Small intestine (tissue), 7 donors: ENCODE data around the gene ASIC2. TPM values are rescaled to one million over a fixed set of nuclear protein-coding genes. Genes with fewer than 3 reads are reported as not detected.

ENCODE experiments used
- DNase-seq, 2 donors: peaks; one replicate each; pipeline versions ENCODE4 v3.0.0 to v3.0.0-alpha.2; 2013
- FAIRE-seq: peaks from 2 replicates; lab custom pipeline; 2012; peaks lifted over from hg19 to GRCh38; lab: Jason Lieb, UNC
- H3K27ac ChIP-seq, 3 donors: one replicate each; pipeline ENCODE4 v1.5.1; 2013; ENCODE audit warnings: low read length in 2 of 3, mild to moderate bottlenecking in 2 of 3, control low read depth in 1 of 3, inconsistent platforms in 1 of 3, low read depth in 1 of 3, moderate library complexity in 1 of 3
- H3K27me3 ChIP-seq, 3 donors: one replicate each; pipeline ENCODE4 v1.6.1; 2013; ENCODE audit warnings: low read length in 3 of 3, inconsistent platforms in 1 of 3; ENCODE audit not compliant: control insufficient read depth in 3 of 3, insufficient read depth in 3 of 3
- H3K36me3 ChIP-seq, 3 donors: one replicate each; pipeline ENCODE4 v1.6.1; 2013; ENCODE audit warnings: low read length in 3 of 3, inconsistent platforms in 1 of 3, low read depth in 1 of 3, mild to moderate bottlenecking in 1 of 3, moderate library complexity in 1 of 3; ENCODE audit not compliant: control insufficient read depth in 3 of 3, insufficient read depth in 2 of 3
- H3K4me1 ChIP-seq, 3 donors: one replicate each; pipeline ENCODE4 v1.6.1; 2013; ENCODE audit warnings: low read length in 2 of 3, inconsistent platforms in 1 of 3, low read depth in 1 of 3, mild to moderate bottlenecking in 1 of 3, moderate library complexity in 1 of 3; ENCODE audit not compliant: control insufficient read depth in 3 of 3, insufficient read depth in 2 of 3
- H3K4me3 ChIP-seq, 3 donors: one replicate each; pipeline ENCODE4 v1.5.1; 2013; ENCODE audit warnings: low read length in 3 of 3, control low read depth in 1 of 3, inconsistent platforms in 1 of 3, low read depth in 1 of 3, mild to moderate bottlenecking in 1 of 3, moderate library complexity in 1 of 3
- H3K9me3 ChIP-seq, 2 donors: one replicate each; pipeline ENCODE4 v1.6.1; 2013; ENCODE audit warnings: low read depth in 1 of 2, low read length in 1 of 2; ENCODE audit not compliant: control insufficient read depth in 2 of 2, insufficient read depth in 1 of 2
- WGBS, 3 donors: extraction: QIAGEN DNeasy Blood & Tissue Kit; methylation state at CpG; one replicate each; pipeline ENCODE4 v1.1.7; 2013; 5-methylcytosine and 5-hydroxymethylcytosine counted together
- polyA plus RNA-seq, 4 donors: library from polyadenylated mRNA; stranded (reverse) in 3 of 4; unstranded in 1 of 4; fragments of 200-250 nt in 3 of 4; fragments of 120-200 nt in 1 of 4; gene quantifications; one replicate each; pipeline versions ENCODE4 v1.2.1 to v1.2.3, GENCODE V29; 2013
- donor health status: healthy with polysubstance abuse.
- donor health status: control.
- donor health status: control.
- donor health status: Bipolar disorder and iron deficiency.
- donor health status: healthy.

ASIC2 gene
- polyA plus RNA-seq, 4 donors: 1.5 to 14.4 TPM; not detected in 2

DNA sequence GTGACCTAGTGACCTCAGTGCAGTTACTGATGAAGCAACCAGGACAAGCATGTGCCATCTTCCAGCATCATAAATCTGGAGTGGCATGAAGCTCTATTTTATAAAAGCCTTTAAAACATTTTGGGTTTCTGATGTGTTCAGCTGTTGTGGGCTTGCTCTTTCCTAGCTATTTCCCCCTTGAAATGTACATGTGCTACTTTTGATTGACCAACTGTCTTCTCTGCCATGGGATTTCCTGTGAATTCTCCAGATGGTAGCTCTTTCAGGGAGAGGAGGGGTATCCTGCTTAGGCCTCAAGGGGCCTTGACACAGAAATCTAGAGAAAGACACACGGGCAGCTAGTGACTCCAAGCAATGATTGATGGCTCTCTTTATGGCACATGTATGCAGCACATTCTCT, 1.9 kb upstream of the ASIC2 start:
- 34 to 67% (median 46%) methylated on average over 1 of the region's 1 CpG for WGBS, 3 donors
- peaks cover 0 to 6% (median 0%) of the 10 kb centered on the region in 3 donors for H3K4me1 ChIP-seq
- FAIRE-seq (no peak), DNase-seq (no peak)
- H3K36me3 ChIP-seq: no peaks in the 10 kb centered on the region
- no peak overlapping the region for H3K27ac ChIP-seq
- no peaks in the 10 kb centered on the region for H3K9me3 ChIP-seq
- H3K4me3 ChIP-seq: no peak overlapping the region
- H3K27me3 ChIP-seq: peaks cover 2 to 10% (median 3%) of the 10 kb centered on the region in 3 donors

DNA sequence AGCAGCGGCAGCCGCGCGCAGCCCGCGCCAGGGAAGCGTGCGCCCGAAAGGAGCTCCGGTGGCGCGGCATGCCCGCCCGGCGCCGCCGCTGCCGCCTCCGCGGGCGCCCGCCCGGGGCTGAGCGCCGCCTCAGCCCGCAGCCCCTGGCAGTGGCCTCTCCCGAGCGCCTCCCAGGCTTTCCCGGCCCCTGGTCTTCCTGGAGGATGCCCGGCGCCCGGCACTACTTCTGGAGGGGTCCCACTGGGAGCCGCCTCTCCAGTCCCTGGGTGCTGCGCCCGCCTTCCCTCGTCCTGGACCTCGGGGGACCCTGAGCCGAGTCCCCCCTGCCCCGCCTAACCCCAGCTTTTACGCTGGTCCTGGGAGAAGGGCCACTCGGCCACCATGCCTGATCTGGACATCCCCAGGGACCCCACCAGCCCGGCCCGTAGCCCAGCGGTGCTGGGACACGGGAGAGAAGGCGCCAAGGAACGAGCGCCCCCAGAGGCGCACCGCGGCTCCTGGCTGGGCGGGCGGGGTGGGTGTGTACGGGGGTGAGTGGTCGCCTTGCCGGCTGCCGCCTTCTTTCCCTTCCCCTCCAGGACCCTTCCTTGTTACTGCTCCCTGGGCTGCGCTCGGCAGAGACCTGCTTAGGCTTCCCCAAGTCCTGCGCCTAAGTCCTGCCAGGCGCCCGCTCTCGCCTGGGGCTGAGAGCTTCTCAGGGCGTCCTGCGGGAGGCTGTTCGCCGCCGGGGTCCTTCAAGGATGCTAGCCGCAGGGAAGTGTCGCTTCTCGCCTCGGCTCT, 704 bp downstream of the ASIC2 start:
- Histone ChIP-seq H3K27ac (peak overlapping the region in 1 of 3 donors; percentile 84), H3K4me1 (peaks cover 0 to 18% (median 0%) of the 10 kb centered on the region in 3 donors), H3K4me3 (peak overlapping the region in 2 of 3 donors; percentile 56 to 73), H3K36me3 (no peaks in the 10 kb centered on the region), H3K9me3 (no peaks in the 10 kb centered on the region), H3K27me3 (peaks cover 2 to 12% (median 3%) of the 10 kb centered on the region in 3 donors)
- no peak for FAIRE-seq
- peak; percentile 37 to 90 for DNase-seq
- WGBS, 3 donors: 1 to 2% (median 1%) methylated on average over 53 to 71 of the region's 72 CpGs

- Histone ChIP-seq H3K9me3 (no peaks in the 10 kb centered on the region), H3K27me3 (peaks cover 2 to 12% (median 3%) of the 10 kb centered on the region in 3 donors), H3K36me3 (peaks cover 0 to 3% (median 0%) of the 10 kb centered on the region in 3 donors), H3K4me1 (peaks cover 0 to 18% (median 0%) of the 10 kb centered on the region in 3 donors), H3K27ac (peak overlapping the region in 1 of 3 donors; percentile 0), H3K4me3 (peak overlapping the region in 2 of 3 donors; percentile 53 to 56)
- FAIRE-seq: no peak
- WGBS, 3 donors: 1 to 2% (median 1%) methylated on average over 72 to 104 of the region's 104 CpGs
- peak; percentile 52 to 83 for DNase-seq
Measured at GRCh38 chr17:33291248-33292200, 1.6 kb downstream of the ASIC2 start.

DNA sequence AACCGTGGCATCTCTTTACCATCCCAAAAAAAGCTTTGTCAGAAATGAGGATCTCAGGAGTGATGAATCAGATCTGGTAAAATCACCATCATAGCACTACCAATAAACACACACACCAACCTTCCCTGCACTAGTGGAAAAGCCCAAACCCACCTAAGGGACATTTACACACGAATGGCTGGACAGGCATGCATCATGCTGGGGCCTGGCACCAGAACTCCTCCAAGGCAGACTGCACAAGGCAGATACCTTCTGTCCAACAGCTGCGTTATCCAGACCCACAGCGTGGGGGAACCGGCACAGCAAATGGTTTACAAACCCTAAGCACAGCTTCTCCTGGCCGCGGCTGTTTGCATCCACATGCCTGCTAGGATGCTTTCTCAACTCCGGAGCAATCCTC, 2.8 kb downstream of the ASIC2 start:
- DNase-seq: no peak
- FAIRE-seq: no peak
- 60 to 79% (median 62%) methylated on average over 8 of the region's 8 CpGs for WGBS, 3 donors
- Histone ChIP-seq H3K27ac (no peak overlapping the region), H3K4me1 (peaks cover 0 to 16% (median 0%) of the 10 kb centered on the region in 3 donors), H3K9me3 (no peaks in the 10 kb centered on the region), H3K27me3 (peaks cover 2 to 12% (median 3%) of the 10 kb centered on the region in 3 donors), H3K4me3 (no peak overlapping the region), H3K36me3 (peaks cover 0 to 3% (median 0%) of the 10 kb centered on the region in 3 donors)

DNA sequence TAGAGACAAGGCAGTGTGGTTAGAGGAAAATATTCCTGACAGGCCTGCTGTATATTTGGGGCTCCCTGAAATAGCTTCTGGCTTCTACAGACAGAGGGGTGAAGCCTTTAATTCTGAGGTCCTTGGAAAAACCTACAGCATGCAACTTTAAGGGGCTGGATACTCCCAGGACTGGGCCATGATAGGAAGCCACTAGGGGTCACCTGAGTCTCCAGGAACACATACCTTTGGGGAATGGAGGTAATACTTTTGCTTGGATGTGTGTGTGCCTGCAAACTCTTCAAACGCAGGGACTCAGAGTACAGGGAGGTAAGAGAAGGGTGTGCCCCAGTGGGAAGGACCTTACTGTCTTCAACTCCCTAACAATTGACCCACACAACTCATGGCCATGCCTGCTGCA, 4.1 kb downstream of the ASIC2 start:
- FAIRE-seq: no peak
- no peak for DNase-seq
- H3K4me1 ChIP-seq: peaks cover 0 to 15% (median 4%) of the 10 kb centered on the region in 3 donors
- no peaks in the 10 kb centered on the region for H3K9me3 ChIP-seq
- 14 to 45% (median 29%) methylated on average over 1 of the region's 1 CpG for WGBS, 3 donors
- peaks cover 2 to 10% (median 3%) of the 10 kb centered on the region in 3 donors for H3K27me3 ChIP-seq
- H3K36me3 ChIP-seq: peaks cover 0 to 3% (median 0%) of the 10 kb centered on the region in 3 donors
- no peak overlapping the region for H3K27ac ChIP-seq
- no peak overlapping the region for H3K4me3 ChIP-seq

GRCh38 chr17:33287096-33287725, 5.9 kb downstream of the ASIC2 start:
- Histone ChIP-seq H3K9me3 (no peaks in the 10 kb centered on the region), H3K36me3 (peaks cover 0 to 7% (median 0%) of the 10 kb centered on the region in 3 donors), H3K27ac (no peak overlapping the region), H3K4me1 (peaks cover 0 to 19% (median 4%) of the 10 kb centered on the region in 3 donors), H3K4me3 (no peak overlapping the region), H3K27me3 (peaks cover 0 to 5% (median 2%) of the 10 kb centered on the region in 3 donors)
- 17 to 60% (median 28%) methylated on average over 2 to 3 of the region's 3 CpGs for WGBS, 3 donors
- FAIRE-seq: no peak
- no peak for DNase-seq

DNA sequence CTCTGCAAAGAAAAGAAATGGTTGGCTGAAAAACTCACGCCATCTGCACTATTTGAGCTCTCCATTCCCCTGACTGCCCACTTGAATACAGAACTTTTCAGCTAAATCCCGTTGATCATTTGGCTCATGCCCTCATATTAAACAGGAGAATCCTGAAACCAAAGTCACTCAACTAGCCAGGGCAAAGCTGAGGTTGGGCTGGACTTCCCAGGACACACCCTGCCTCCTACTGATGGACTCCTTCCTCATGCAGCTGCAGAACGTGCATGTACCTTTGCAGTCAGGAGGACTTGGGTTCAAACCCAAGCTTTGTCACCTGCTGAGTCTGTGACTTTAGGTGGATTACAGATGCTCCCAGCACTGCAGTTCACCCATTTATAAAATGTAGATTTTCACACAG, 7.7 kb downstream of the ASIC2 start:
- H3K4me1 ChIP-seq: peaks cover 0 to 25% (median 6%) of the 10 kb centered on the region in 3 donors
- WGBS, 3 donors: 59 to 72% (median 66%) methylated on average over 3 of the region's 3 CpGs
- H3K27me3 ChIP-seq: peaks cover 0 to 2% (median 0%) of the 10 kb centered on the region in 3 donors
- no peak overlapping the region for H3K4me3 ChIP-seq
- DNase-seq (no peak), FAIRE-seq (no peak)
- H3K27ac ChIP-seq: no peak overlapping the region
- no peaks in the 10 kb centered on the region for H3K9me3 ChIP-seq
- peaks cover 0 to 7% (median 0%) of the 10 kb centered on the region in 3 donors for H3K36me3 ChIP-seq
